Neural cell (in vitro differentiated cells): ENCODE measurements around the gene ASIC4. TPM values are rescaled to one million over a fixed set of nuclear protein-coding genes. Genes with fewer than 3 reads are reported as not detected.

Source experiments
- H2AFZ ChIP-seq: fragments of 200-600, 300-800 bp; sonication (generic), shearing (Covaris generic); 2 replicates; pipeline ENCODE4 v1.6.0; 2014; ENCODE audit warnings: low read depth, mild to moderate bottlenecking, antibody characterized with exemption, low read length, moderate library complexity
- H3F3A ChIP-seq: fragments of 200-600 bp; shearing (Covaris generic); 2 replicates; pipeline ENCODE4 v1.6.1; 2016; ENCODE audit warnings: mild to moderate bottlenecking, moderate library complexity, mixed read lengths, antibody characterized with exemption, low read length; ENCODE audit not compliant: insufficient read depth, poor library complexity, severe bottlenecking
- H3K27ac ChIP-seq: fragments of 200-600, 300-800 bp; sonication (generic), shearing (Covaris generic); 2 replicates; pipeline ENCODE4 v1.5.1; 2014; ENCODE audit warnings: mild to moderate bottlenecking, low read length, moderate library complexity
- H3K27me3 ChIP-seq: fragments of 300-800, 200-600 bp; sonication (generic), shearing (Covaris generic); 2 replicates; pipeline ENCODE4 v1.6.0; 2014; ENCODE audit warnings: mild to moderate bottlenecking, low read depth, low read length, moderate library complexity; ENCODE audit not compliant: insufficient read depth
- H3K36me3 ChIP-seq: fragments of 300-800, 200-600 bp; sonication (generic), shearing (Covaris generic); 2 replicates; pipeline ENCODE4 v1.5.1; 2014; ENCODE audit warnings: mild to moderate bottlenecking, antibody characterized with exemption, low read length, moderate library complexity; ENCODE audit not compliant: insufficient read depth
- H3K4me2 ChIP-seq: fragments of 300-800, 200-600 bp; sonication (generic), shearing (Covaris generic); 2 replicates; pipeline ENCODE4 v1.6.0; 2014; ENCODE audit warnings: mild to moderate bottlenecking, low read length
- H3K4me3 ChIP-seq: fragments of 300-800, 200-600 bp; sonication (generic), shearing (Covaris generic); 2 replicates; pipeline ENCODE4 v1.5.1; 2014; ENCODE audit warnings: mild to moderate bottlenecking, low read length, moderate library complexity
- H3K79me2 ChIP-seq: fragments of 200-600 bp; shearing (Covaris generic); replicated peaks from 2 replicates; pipeline ENCODE4 v1.6.0; 2014; ENCODE audit warnings: mild to moderate bottlenecking, low read length, moderate library complexity; ENCODE audit not compliant: insufficient read depth
- H3K9ac ChIP-seq: fragments of 300-800, 200-600 bp; sonication (generic), shearing (Covaris generic); 2 replicates; pipeline ENCODE4 v1.6.1; 2016; ENCODE audit warnings: mild to moderate bottlenecking, low read length, mixed read lengths
- H3K9me2 ChIP-seq: fragments of 200-600 bp; shearing (Covaris generic); 2 replicates; pipeline ENCODE4 v1.6.1; 2016; ENCODE audit warnings: mild to moderate bottlenecking, low read length, mixed read lengths; ENCODE audit not compliant: insufficient read depth
- H3K9me3 ChIP-seq: fragments of 200-600, 300-800 bp; sonication (generic), shearing (Covaris generic); 2 replicates; pipeline ENCODE4 v1.6.1; 2016; ENCODE audit warnings: mild to moderate bottlenecking, mixed run types, low read length, moderate library complexity, mixed read lengths
- H4K20me1 ChIP-seq: fragments of 200-600 bp; shearing (Covaris generic); 2 replicates; pipeline ENCODE4 v1.6.1; 2016; ENCODE audit warnings: mild to moderate bottlenecking, mixed run types; ENCODE audit not compliant: insufficient read depth
- CTCF ChIP-seq: fragments of 450-650 bp; IDR thresholded peaks from 2 replicates; pipeline ENCODE4 v1.5.1; 2014; ENCODE audit warnings: antibody characterized with exemption, mild to moderate bottlenecking, moderate library complexity; ENCODE audit not compliant: poor library complexity, severe bottlenecking
- EP300 ChIP-seq: fragments of 450-650 bp; conservative IDR thresholded peaks from 2 replicates; pipeline ENCODE4 v1.6.1; 2014; ENCODE audit warnings: antibody characterized with exemption, mild to moderate bottlenecking, moderate library complexity; ENCODE audit not compliant: poor library complexity, severe bottlenecking
- EZH2 ChIP-seq: fragments of 200-600, 300-800 bp; shearing (Covaris generic), sonication (generic); IDR thresholded peaks from 2 replicates; pipeline ENCODE4 v1.6.1; 2014; ENCODE audit warnings: antibody characterized with exemption, low read length, borderline replicate concordance, mild to moderate bottlenecking; ENCODE audit not compliant: insufficient read depth, poor library complexity, severe bottlenecking
- MXI1 ChIP-seq: fragments of 450-650 bp; conservative IDR thresholded peaks from 2 replicates; pipeline ENCODE4 v1.6.1; 2014; ENCODE audit warnings: antibody characterized with exemption, mild to moderate bottlenecking; ENCODE audit not compliant: poor library complexity, severe bottlenecking
- POLR2AphosphoS5 ChIP-seq: IDR thresholded peaks from 2 replicates; pipeline ENCODE4 v1.6.1; 2012
- RAD21 ChIP-seq: fragments of 450-650 bp; conservative IDR thresholded peaks from 2 replicates; pipeline ENCODE4 v1.6.1; 2014; ENCODE audit warnings: antibody characterized with exemption, mild to moderate bottlenecking, moderate library complexity
- REST ChIP-seq: IDR thresholded peaks from 2 replicates; pipeline ENCODE4 v1.6.1; 2012; ENCODE audit warnings: borderline replicate concordance
- SMC3 ChIP-seq: fragments of 450-650 bp; conservative IDR thresholded peaks from 2 replicates; pipeline ENCODE4 v1.6.1; 2014; ENCODE audit warnings: antibody characterized with exemption, mild to moderate bottlenecking, moderate library complexity; ENCODE audit not compliant: poor library complexity
- TAF1 ChIP-seq: IDR thresholded peaks from 2 replicates; pipeline ENCODE4 v1.6.1; 2012; ENCODE audit warnings: low read depth
- polyA plus RNA-seq: library from polyadenylated mRNA; depleted of rRNA; stranded (reverse); fragments of >200 nt; gene quantifications from 2 replicates; pipeline ENCODE4 v1.2.3, GENCODE V29; 2014

Gene ASIC4
- polyA plus RNA-seq, 1 donor from 2014 or later: 2.7 TPM

- Histone ChIP-seq H3K27me3 (peaks cover 31% of the 10 kb centered on the region), H3K27ac (no peak overlapping the region), H3K36me3 (no peaks in the 10 kb centered on the region), H4K20me1 (no peaks in the 10 kb centered on the region), H3K9ac (no peak overlapping the region), H2AFZ (no peak overlapping the region), H3K9me3 (no peaks in the 10 kb centered on the region), H3K9me2 (no peaks in the 10 kb centered on the region), H3F3A (no peaks in the 10 kb centered on the region), H3K79me2 (no peaks in the 10 kb centered on the region), H3K4me2 (no peak overlapping the region), H3K4me3 (no peak overlapping the region)
- TF ChIP-seq SMC3: no peak
- TF ChIP-seq EZH2: no peak
- no peak for TF ChIP-seq MXI1
- TF ChIP-seq RAD21: no peak
Observed at GRCh38 chr2:219480004-219480403, 34.3 kb upstream of the ASIC4 start.

GRCh38 chr2:219482674-219483405 lies 31.4 kb upstream of the ASIC4 start:
- no peak overlapping the region for H3K9ac ChIP-seq
- TF ChIP-seq RAD21: no peak
- no peak for TF ChIP-seq MXI1
- no peak for TF ChIP-seq POLR2AphosphoS5
- no peak for TF ChIP-seq TAF1
- no peak for TF ChIP-seq EP300
- no peak for TF ChIP-seq CTCF
- no peak for TF ChIP-seq REST
- no peak for TF ChIP-seq SMC3
- no peak for TF ChIP-seq EZH2
- no peak overlapping the region for H3K4me3 ChIP-seq
- H3K9me3 ChIP-seq: no peaks in the 10 kb centered on the region
- no peaks in the 10 kb centered on the region for H3F3A ChIP-seq
- H3K79me2 ChIP-seq: no peaks in the 10 kb centered on the region
- no peak overlapping the region for H3K4me2 ChIP-seq
- no peaks in the 10 kb centered on the region for H3K9me2 ChIP-seq
- H3K27me3 ChIP-seq: peaks cover 53% of the 10 kb centered on the region
- H3K27ac ChIP-seq: no peak overlapping the region
- H2AFZ ChIP-seq: no peak overlapping the region
- H3K36me3 ChIP-seq: no peaks in the 10 kb centered on the region
- H4K20me1 ChIP-seq: no peaks in the 10 kb centered on the region
